Astrocyte (in vitro differentiated cells and primary cell): Measurements from ENCODE around the gene CDKAL1. TPM values are rescaled to one million over a fixed set of nuclear protein-coding genes. Genes with fewer than 3 reads are reported as not detected.

Experiments used
- DNase-seq: peaks from one replicate; pipeline ENCODE4 v3.0.0-alpha.2; 2010; ENCODE audit warnings: low read depth
- FAIRE-seq: peaks from 2 replicates; lab custom pipeline; 2011; peaks lifted over from hg19 to GRCh38; lab: Jason Lieb, UNC
- H2AFZ ChIP-seq: 2 replicates; pipeline ENCODE4 v1.6.0; 2012; ENCODE audit warnings: low read depth, low read length, inconsistent platforms
- H3K27ac ChIP-seq: 2 replicates; pipeline ENCODE4 v1.5.1; 2011; ENCODE audit warnings: low read depth, low read length, inconsistent platforms
- H3K27me3 ChIP-seq: 2 replicates; pipeline ENCODE4 v1.6.0; 2011; ENCODE audit warnings: low read length, inconsistent platforms; ENCODE audit not compliant: insufficient read depth
- H3K36me3 ChIP-seq: 2 replicates; pipeline ENCODE4 v1.5.1; 2011; ENCODE audit warnings: low read length, inconsistent platforms; ENCODE audit not compliant: insufficient read depth
- H3K4me1 ChIP-seq: 2 replicates; pipeline ENCODE4 v1.5.1; 2011; ENCODE audit warnings: low read length, inconsistent platforms; ENCODE audit not compliant: insufficient read depth
- H3K4me2 ChIP-seq: 2 replicates; pipeline ENCODE4 v1.6.0; 2012; ENCODE audit warnings: low read length, inconsistent platforms
- H3K4me3 ChIP-seq: 2 replicates; pipeline ENCODE4 v1.5.1; 2011; ENCODE audit warnings: low read depth, mild to moderate bottlenecking, low read length, inconsistent platforms; ENCODE audit not compliant: insufficient read depth
- H3K79me2 ChIP-seq: 2 replicates; pipeline ENCODE4 v1.6.0; 2012; ENCODE audit warnings: mild to moderate bottlenecking, low read length, inconsistent platforms; ENCODE audit not compliant: insufficient read depth
- H3K9ac ChIP-seq: 2 replicates; pipeline ENCODE4 v1.6.0; 2012; ENCODE audit warnings: mild to moderate bottlenecking, low read length, inconsistent platforms
- H3K9me3 ChIP-seq: 2 replicates; pipeline ENCODE4 v1.5.1; 2012; ENCODE audit warnings: low read depth, mild to moderate bottlenecking, low read length, inconsistent platforms; ENCODE audit not compliant: insufficient read depth
- H4K20me1 ChIP-seq: 2 replicates; pipeline ENCODE4 v1.6.0; 2012; ENCODE audit warnings: low read length, inconsistent platforms; ENCODE audit not compliant: insufficient read depth
- H3K27ac Mint-ChIP-seq: one replicate; pipeline ENCODE4 v1.8.0; 2021; ENCODE audit warnings: mild to moderate bottlenecking, mixed read lengths; ENCODE audit not compliant: unreplicated experiment
- H3K27me3 Mint-ChIP-seq: one replicate; pipeline ENCODE4 v1.8.0; 2021; ENCODE audit warnings: low read depth, mixed read lengths; ENCODE audit not compliant: unreplicated experiment
- H3K36me3 Mint-ChIP-seq: one replicate; pipeline ENCODE4 v1.8.0; 2021; ENCODE audit warnings: low read depth, mixed read lengths; ENCODE audit not compliant: unreplicated experiment
- H3K4me1 Mint-ChIP-seq: one replicate; pipeline ENCODE4 v1.8.0; 2021; ENCODE audit warnings: low read depth, mixed read lengths; ENCODE audit not compliant: unreplicated experiment
- H3K4me3 Mint-ChIP-seq: one replicate; pipeline ENCODE4 v1.8.0; 2021; ENCODE audit warnings: mild to moderate bottlenecking, moderate library complexity, mixed read lengths; ENCODE audit not compliant: unreplicated experiment
- H3K9me3 Mint-ChIP-seq: one replicate; pipeline ENCODE4 v1.8.0; 2021; ENCODE audit warnings: mild to moderate bottlenecking, mixed read lengths; ENCODE audit not compliant: unreplicated experiment
- EZH2 ChIP-seq: IDR thresholded peaks from 2 replicates; pipeline ENCODE4 v1.6.1; 2012; ENCODE audit warnings: mild to moderate bottlenecking, low read length, inconsistent platforms; ENCODE audit not compliant: insufficient read depth
- total RNA-seq: library from RNA; stranded (reverse); gene quantifications from 2 replicates; pipeline ENCODE4 v1.2.1, GENCODE V29; 2021
- TF ChIP-seq, protein P1 (sequence below): IDR thresholded peaks from 2 replicates; pipeline ENCODE4 v1.5.1; 2011; ENCODE audit warnings: low read depth, mild to moderate bottlenecking, inconsistent platforms, low read length, moderate library complexity; ENCODE audit not compliant: insufficient read depth

The CDKAL1 gene
- total RNA-seq, 1 donor from 2014 or later = 13.7 TPM

GRCh38 chr6:21142741-21143140 lies 608.5 kb downstream of the CDKAL1 start:
- FAIRE-seq (no peak), DNase-seq (no peak)
- Histone ChIP-seq H3K4me3 (no peak overlapping the region), H3K36me3 (no peaks in the 10 kb centered on the region), H3K27ac (no peak overlapping the region), H2AFZ (no peak overlapping the region), H3K4me1 (no peaks in the 10 kb centered on the region), H3K79me2 (no peaks in the 10 kb centered on the region), H3K9me3 (no peaks in the 10 kb centered on the region), H4K20me1 (no peaks in the 10 kb centered on the region), H3K9ac (no peak overlapping the region), H3K4me2 (no peak overlapping the region), H3K27me3 (no peaks in the 10 kb centered on the region)
- no peaks in the 10 kb centered on the region for H3K4me1 Mint-ChIP-seq
- TF ChIP-seq EZH2 = no peak
- TF ChIP-seq, protein P1, sequence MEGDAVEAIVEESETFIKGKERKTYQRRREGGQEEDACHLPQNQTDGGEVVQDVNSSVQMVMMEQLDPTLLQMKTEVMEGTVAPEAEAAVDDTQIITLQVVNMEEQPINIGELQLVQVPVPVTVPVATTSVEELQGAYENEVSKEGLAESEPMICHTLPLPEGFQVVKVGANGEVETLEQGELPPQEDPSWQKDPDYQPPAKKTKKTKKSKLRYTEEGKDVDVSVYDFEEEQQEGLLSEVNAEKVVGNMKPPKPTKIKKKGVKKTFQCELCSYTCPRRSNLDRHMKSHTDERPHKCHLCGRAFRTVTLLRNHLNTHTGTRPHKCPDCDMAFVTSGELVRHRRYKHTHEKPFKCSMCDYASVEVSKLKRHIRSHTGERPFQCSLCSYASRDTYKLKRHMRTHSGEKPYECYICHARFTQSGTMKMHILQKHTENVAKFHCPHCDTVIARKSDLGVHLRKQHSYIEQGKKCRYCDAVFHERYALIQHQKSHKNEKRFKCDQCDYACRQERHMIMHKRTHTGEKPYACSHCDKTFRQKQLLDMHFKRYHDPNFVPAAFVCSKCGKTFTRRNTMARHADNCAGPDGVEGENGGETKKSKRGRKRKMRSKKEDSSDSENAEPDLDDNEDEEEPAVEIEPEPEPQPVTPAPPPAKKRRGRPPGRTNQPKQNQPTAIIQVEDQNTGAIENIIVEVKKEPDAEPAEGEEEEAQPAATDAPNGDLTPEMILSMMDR = no peak
- H3K9me3 Mint-ChIP-seq = no peaks in the 10 kb centered on the region
- H3K36me3 Mint-ChIP-seq = peaks cover 2% of the 10 kb centered on the region
- H3K27me3 Mint-ChIP-seq = no peaks in the 10 kb centered on the region
- no peak overlapping the region for H3K27ac Mint-ChIP-seq
- no peak overlapping the region for H3K4me3 Mint-ChIP-seq

DNA sequence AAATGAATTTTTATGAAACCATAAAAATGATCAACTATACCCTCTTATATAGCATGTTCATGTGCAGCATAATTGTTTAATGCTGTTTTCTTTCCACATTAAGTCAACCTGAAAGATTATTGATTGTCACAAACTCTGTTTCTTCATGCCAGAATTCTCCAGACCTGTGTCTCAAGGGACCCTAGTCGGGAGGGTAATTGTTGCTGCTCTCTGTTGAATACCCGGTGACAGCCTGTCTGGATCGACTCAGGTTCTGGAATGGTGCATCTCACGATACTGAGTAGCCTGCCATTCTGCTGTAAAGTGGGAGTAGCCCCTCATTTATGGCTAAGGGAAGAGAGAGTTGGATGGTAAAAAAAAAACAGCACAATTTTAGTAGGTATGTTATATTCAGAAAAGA lies 609.4 kb downstream of the CDKAL1 start:
- no peaks in the 10 kb centered on the region for H3K36me3 ChIP-seq
- no peaks in the 10 kb centered on the region for H3K9me3 Mint-ChIP-seq
- H3K27me3 ChIP-seq = no peaks in the 10 kb centered on the region
- no peaks in the 10 kb centered on the region for H3K9me3 ChIP-seq
- peaks cover 2% of the 10 kb centered on the region for H3K36me3 Mint-ChIP-seq
- no peak overlapping the region for H3K9ac ChIP-seq
- FAIRE-seq (no peak), DNase-seq (no peak)
- TF ChIP-seq EZH2 = no peak
- TF ChIP-seq, protein P1 = no peak
- no peaks in the 10 kb centered on the region for H3K79me2 ChIP-seq
- H3K4me1 ChIP-seq = no peaks in the 10 kb centered on the region
- H4K20me1 ChIP-seq = no peaks in the 10 kb centered on the region
- no peak overlapping the region for H3K27ac Mint-ChIP-seq
- H3K27ac ChIP-seq = no peak overlapping the region
- no peak overlapping the region for H3K4me3 ChIP-seq
- H3K4me3 Mint-ChIP-seq = no peak overlapping the region
- no peak overlapping the region for H3K4me2 ChIP-seq
- no peaks in the 10 kb centered on the region for H3K27me3 Mint-ChIP-seq
- no peak overlapping the region for H2AFZ ChIP-seq
- no peaks in the 10 kb centered on the region for H3K4me1 Mint-ChIP-seq

GRCh38 chr6:21144928-21145327 lies 610.7 kb downstream of the CDKAL1 start:
- H4K20me1 ChIP-seq = no peaks in the 10 kb centered on the region
- H2AFZ ChIP-seq = no peak overlapping the region
- no peak overlapping the region for H3K9ac ChIP-seq
- H3K79me2 ChIP-seq = no peaks in the 10 kb centered on the region
- H3K4me2 ChIP-seq = no peak overlapping the region
- H3K4me3 Mint-ChIP-seq = no peak overlapping the region
- no peak overlapping the region for H3K27ac ChIP-seq
- no peaks in the 10 kb centered on the region for H3K4me1 ChIP-seq
- H3K36me3 Mint-ChIP-seq = peaks cover 2% of the 10 kb centered on the region
- no peak overlapping the region for H3K4me3 ChIP-seq
- H3K36me3 ChIP-seq = no peaks in the 10 kb centered on the region
- H3K9me3 Mint-ChIP-seq = no peaks in the 10 kb centered on the region
- no peak for TF ChIP-seq EZH2
- no peaks in the 10 kb centered on the region for H3K9me3 ChIP-seq
- no peak overlapping the region for H3K27ac Mint-ChIP-seq
- H3K4me1 Mint-ChIP-seq = no peaks in the 10 kb centered on the region
- H3K27me3 ChIP-seq = no peaks in the 10 kb centered on the region
- DNase-seq = no peak
- FAIRE-seq = no peak
- H3K27me3 Mint-ChIP-seq = no peaks in the 10 kb centered on the region
